ENCODE data around the gene UGGT2.
A peak's percentile ranks its signal among the peaks of the same experiment; 100 is the strongest.
"Not testable (repeated sequence)": the region's sequence is repeated elsewhere in the genome, so short reads cannot be mapped to it uniquely, and the experiment has no call there.

Gene UGGT2

DNA sequence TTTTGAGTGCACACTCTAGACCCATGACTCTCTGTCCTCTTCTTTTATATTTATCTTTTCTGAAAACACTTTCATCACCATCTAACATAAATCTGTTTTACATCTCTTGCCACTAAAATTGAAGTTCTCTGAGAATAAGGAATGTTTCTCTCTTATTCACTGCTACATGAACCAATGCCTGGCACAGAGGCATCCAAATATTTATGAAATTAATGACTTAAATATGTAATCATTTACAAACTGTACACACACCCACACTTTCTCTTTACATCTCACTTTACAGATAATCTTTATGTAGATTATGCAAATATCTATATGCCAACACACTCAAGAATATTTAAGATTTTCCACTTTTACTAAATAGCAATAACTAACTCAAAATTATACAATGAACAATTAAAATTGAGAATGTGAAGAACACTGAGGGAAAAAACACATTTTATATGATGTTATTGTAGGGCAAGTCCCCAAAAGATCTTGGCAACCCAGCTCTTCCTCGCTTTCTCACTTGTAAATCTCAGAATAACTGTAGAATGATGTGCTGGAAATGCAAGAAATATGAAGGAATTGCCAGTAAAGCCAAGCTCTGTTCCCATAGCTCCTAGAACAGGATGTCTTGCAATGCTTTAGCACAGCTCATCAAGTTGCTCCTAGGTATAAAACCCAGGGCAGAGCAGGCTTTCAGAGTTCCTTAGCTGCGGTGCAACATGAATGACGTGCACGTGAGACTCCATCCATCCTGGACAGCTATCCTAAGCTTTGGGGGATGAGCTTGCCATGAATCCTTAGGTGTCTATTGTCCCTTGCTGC lies 50.7 kb downstream of the UGGT2 start:
- no peak for DNase-seq (ENCODE audit: low read depth in 1 of 2, low spot score in 1 of 2)
- no peak for TF ChIP-seq JUND (IDR thresholded peaks at IDR 0.05; ENCODE audit: low read depth)
- in situ Hi-C loops (cut with HindIII; ENCODE audit: low pct_unique_long_range_greater_than_20kb, low sequenced_read_pairs): no loop called here

DNA sequence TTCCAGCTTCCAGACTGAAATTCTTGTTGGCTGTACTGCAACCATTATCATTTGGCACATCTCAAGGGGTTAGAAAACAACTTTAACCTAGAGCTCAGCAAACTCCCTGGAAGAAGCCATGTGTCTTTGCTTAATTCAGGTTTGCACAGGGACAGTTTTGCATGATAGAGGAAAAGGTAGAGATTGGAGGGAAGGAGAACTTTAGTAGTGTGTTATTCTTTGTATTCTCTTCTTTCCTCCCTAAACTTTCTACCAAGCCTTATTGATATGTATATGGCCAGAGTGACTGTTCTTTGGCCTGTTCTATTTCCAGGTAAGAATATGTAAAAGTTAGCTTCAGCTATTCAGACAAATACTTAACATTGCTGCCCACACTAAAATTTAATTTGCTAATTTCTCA lies 53.1 kb downstream of the UGGT2 start:
- no peak for DNase-seq (ENCODE audit: low read depth in 1 of 2, low spot score in 1 of 2)
- in situ Hi-C loops (cut with HindIII; ENCODE audit: low pct_unique_long_range_greater_than_20kb, low sequenced_read_pairs): no loop called here
- no peak for TF ChIP-seq JUND (IDR thresholded peaks at IDR 0.05; ENCODE audit: low read depth)

DNA sequence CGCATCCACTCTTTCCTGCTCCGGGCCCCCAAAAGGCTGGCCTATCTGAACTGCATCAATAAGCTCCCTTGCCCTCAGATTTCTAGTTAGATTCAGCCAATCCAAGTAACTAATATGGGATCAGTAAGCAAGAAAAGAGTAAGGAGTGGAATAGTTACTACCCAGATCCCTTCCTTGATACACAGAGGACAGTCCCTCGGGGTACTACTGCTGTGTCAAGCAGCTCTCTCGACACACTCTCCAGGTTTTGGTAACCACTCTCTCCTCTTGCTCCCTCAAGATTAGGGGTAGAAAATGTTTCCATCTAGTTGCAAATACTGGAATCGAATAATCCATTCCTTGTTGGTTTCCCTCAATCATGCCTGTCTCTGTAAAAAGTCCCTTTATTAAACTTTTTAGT lies 65.4 kb downstream of the UGGT2 start:
- no peak for DNase-seq (ENCODE audit: low read depth in 1 of 2, low spot score in 1 of 2)
- no peak for TF ChIP-seq JUND (IDR thresholded peaks at IDR 0.05; ENCODE audit: low read depth)
- in situ Hi-C loops (cut with HindIII; ENCODE audit: low pct_unique_long_range_greater_than_20kb, low sequenced_read_pairs): no loop called here

DNA sequence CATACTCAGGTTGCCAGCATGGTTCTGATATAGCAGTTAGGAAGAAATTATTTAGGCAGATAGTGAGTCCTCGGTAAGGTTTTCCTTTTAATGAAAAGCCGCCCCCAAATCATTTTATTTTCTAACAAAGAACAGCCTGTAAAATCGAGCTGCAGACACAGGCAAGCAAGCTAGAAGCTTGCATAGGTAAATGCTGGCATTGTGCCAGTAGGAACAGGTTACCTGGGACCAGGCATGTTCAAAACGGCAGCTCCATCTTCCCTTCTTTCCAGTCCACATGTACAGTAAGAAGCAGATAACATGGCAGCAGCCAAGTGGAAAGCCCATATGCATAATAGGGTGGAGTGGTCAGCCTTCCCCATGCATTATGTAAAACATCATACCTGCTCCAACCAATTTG lies 71.1 kb downstream of the UGGT2 start:
- in situ Hi-C loops (cut with HindIII; ENCODE audit: low pct_unique_long_range_greater_than_20kb, low sequenced_read_pairs): no loop called here
- no peak for TF ChIP-seq JUND (IDR thresholded peaks at IDR 0.05; ENCODE audit: low read depth)
- DNase-seq (ENCODE audit: low read depth in 1 of 2, low spot score in 1 of 2): peak in 1 of 2 experiments; percentile 10

DNA sequence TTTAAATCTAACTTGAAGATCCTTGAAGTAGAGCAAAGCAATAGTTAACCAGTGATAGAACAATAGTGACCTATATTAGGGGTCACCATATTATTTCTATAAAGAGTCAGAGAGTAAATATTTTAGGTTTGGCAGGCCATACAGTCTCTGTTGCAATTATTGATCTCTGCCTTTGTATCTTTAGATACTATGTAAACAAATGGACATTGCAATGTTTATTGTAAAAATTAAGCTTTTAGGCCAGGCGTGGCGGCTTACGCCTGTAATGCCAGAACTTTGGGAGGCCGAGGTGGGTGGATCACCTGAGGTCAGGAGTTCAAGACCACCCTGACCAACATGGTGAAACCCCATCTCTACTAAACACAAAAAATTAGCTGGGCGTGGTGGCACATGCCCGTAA lies 80.5 kb downstream of the UGGT2 start:
- DNase-seq (ENCODE audit: low read depth in 1 of 2, low spot score in 1 of 2); in situ Hi-C loops (cut with HindIII; ENCODE audit: low pct_unique_long_range_greater_than_20kb, low sequenced_read_pairs): not testable (repeated sequence)

DNA sequence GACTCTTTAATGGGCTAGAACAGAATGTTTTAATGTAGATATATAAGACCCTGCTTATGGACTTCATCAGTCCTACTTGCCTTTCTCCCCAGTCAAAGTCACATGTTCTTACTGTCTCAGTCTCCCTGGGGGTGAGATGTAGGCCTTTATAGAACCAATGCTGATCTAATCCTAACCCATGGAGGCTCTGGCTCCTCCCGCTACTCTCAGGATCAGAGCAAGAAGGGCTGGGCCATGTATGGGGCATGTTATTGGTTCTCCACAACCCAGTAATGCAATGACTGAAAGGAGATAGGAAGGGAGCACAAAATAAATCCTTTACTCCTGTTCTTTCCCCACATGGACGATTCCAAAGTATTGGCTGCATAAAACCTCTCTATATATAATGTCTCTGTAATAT lies 82.3 kb downstream of the UGGT2 start:
- no peak for DNase-seq (ENCODE audit: low read depth in 1 of 2, low spot score in 1 of 2)
- no peak for TF ChIP-seq JUND (IDR thresholded peaks at IDR 0.05; ENCODE audit: low read depth)
- in situ Hi-C loops (cut with HindIII; ENCODE audit: low pct_unique_long_range_greater_than_20kb, low sequenced_read_pairs): no loop called here

DNA sequence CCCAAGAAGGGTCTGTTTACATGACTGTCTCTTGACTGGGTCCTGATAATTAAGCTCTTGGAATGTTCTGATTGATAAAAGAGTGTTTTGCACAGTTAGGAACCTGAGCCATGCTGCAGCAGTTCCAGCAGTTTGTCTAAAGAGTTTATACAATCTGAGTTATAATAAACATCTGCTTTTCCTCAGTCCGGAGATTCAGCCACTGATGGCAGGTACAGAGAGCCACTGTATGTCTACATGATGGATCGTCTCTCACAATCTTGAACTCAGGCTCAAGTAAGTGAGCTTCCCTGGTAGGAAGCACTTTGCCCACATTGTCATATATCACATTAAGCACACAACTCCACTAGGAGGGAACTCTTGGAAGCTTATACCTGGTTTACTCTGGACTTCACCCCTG lies 84.3 kb downstream of the UGGT2 start:
- in situ Hi-C loops (cut with HindIII; ENCODE audit: low pct_unique_long_range_greater_than_20kb, low sequenced_read_pairs): no loop called here
- TF ChIP-seq JUND (IDR thresholded peaks at IDR 0.05; ENCODE audit: low read depth): no peak
- no peak for DNase-seq (ENCODE audit: low read depth in 1 of 2, low spot score in 1 of 2)

DNA sequence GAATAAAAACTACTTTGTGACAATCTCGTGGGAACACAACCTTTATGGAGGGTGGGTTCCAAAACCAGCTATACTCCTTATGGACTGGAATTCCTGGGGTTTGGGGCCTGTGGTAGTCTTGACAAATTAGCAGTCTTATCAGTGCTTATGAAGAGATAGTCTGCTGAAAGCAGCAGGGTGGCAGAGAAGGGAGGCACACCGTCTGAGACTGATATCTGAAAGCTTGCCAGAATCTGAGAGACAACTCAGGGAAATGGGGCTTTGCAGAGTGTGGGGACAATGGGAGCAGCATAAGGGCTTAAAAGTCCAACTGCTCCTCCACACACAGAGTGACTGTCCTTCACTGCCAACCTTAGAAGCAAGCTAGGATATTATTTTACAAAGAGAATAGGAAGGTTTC lies 95.9 kb downstream of the UGGT2 start:
- no peak for TF ChIP-seq JUND (IDR thresholded peaks at IDR 0.05; ENCODE audit: low read depth)
- in situ Hi-C loops (cut with HindIII; ENCODE audit: low pct_unique_long_range_greater_than_20kb, low sequenced_read_pairs): no loop called here
- no peak for DNase-seq (ENCODE audit: low read depth in 1 of 2, low spot score in 1 of 2)

DNA sequence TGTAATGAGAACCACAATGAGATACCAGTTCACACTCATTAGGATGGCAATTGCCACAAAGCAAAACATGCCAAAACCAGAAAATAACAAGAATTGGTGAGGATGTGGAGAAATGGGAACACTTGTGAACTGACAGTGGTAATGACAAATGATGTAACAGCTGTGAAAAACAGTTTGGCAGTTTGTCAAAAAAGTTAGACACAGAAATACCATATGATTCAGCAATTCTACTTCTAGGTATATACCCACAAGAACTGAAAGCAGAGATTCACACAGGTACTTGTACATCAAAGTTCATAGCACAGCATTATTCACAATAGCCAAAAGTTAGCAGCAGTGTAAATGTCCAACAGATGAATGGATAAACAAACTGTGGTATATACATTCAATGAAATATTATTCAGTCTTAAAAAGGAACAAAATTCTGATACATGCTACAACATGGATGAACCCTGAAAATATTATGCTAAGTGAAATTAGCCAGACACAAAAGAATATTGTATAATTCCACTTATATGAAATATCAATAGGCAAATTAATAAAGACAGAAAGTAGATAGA lies 96.5 kb downstream of the UGGT2 start:
- in situ Hi-C loops (cut with HindIII; ENCODE audit: low pct_unique_long_range_greater_than_20kb, low sequenced_read_pairs): no loop called here
- DNase-seq (ENCODE audit: low read depth in 1 of 2, low spot score in 1 of 2): no peak
- no peak for TF ChIP-seq JUND (IDR thresholded peaks at IDR 0.05; ENCODE audit: low read depth)

DNA sequence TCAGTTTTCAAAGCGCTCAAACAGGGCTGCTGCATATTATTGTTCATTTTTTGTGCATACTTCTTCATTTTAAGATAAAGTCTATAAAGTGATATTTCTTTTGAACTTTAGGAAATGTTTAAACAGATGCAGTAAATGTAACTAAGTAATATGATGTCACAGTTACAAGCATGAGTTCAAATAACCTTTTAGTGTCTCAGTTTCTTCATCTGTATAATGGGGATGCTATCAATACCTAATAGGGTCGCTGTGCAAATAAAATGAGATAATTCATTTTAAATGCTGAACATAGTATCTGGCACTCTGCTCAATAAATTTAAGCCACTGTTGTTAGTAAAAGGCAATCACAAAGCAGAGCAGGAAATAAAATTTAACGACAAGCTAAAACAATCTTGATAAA lies 97.5 kb downstream of the UGGT2 start:
- in situ Hi-C loops (cut with HindIII; ENCODE audit: low pct_unique_long_range_greater_than_20kb, low sequenced_read_pairs): no loop called here
- no peak for DNase-seq (ENCODE audit: low read depth in 1 of 2, low spot score in 1 of 2)
- no peak for TF ChIP-seq JUND (IDR thresholded peaks at IDR 0.05; ENCODE audit: low read depth)

DNA sequence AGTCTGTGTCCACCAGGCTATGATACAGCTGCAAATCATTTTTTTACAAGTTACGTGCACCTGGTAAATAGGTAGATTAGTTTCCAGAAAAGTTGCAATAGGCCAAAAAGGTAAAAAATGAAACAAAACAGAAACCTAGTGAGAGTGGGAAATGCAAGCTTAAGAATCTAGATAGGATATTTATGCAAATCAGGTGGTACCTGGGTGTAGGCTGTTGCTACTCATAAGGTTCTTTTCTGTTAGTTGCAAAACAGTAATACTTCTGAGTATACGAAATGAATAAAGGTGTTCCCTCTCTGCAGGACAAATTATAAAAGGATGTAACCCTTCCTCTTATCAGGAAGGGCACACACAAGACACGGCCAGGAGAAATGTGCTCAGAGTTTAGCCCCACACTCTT lies 97.9 kb downstream of the UGGT2 start:
- in situ Hi-C loops (cut with HindIII; ENCODE audit: low pct_unique_long_range_greater_than_20kb, low sequenced_read_pairs): no loop called here
- no peak for TF ChIP-seq JUND (IDR thresholded peaks at IDR 0.05; ENCODE audit: low read depth)
- no peak for DNase-seq (ENCODE audit: low read depth in 1 of 2, low spot score in 1 of 2)

DNA sequence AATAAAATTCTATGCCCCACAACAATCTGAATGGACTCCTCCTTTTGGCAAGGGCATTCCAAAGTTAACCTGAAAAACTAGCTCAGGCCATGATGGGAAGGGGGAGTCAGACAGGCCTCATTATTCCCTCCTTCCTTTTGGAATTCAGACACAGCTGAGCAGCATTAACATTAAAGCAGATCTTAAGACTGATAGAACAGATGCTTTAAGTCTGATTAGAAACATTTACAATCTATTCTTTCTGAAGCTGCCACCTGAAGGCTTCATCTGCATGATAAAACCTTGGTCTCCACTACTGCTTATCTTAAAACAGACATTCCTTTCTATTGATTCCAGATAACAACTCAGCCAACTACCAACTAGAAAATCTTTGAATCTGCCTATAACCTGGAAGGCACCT lies 98.9 kb downstream of the UGGT2 start:
- in situ Hi-C loops (cut with HindIII; ENCODE audit: low pct_unique_long_range_greater_than_20kb, low sequenced_read_pairs): no loop called here
- no peak for DNase-seq (ENCODE audit: low read depth in 1 of 2, low spot score in 1 of 2)
- no peak for TF ChIP-seq JUND (IDR thresholded peaks at IDR 0.05; ENCODE audit: low read depth)

DNA sequence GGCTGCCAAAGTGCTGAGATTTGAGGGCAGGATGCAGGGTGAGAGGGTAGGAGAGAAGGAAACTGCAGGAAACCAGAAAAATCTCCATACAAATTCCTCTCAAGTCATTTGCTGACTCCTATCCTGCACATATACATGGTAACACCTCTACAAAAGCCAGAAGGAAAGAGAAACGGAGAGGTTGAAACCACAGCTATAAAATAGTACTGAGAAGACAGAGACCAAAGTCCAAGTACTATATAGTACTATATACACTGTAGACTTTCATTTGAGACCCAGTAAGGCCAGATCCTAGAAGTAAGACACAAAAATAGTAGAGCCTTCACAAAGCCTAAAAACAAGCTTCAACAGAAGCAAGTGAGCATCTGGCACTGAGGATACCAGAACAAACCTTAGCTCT lies 103.1 kb downstream of the UGGT2 start:
- TF ChIP-seq JUND (IDR thresholded peaks at IDR 0.05; ENCODE audit: low read depth): no peak
- no peak for DNase-seq (ENCODE audit: low read depth in 1 of 2, low spot score in 1 of 2)
- in situ Hi-C loops (cut with HindIII; ENCODE audit: low pct_unique_long_range_greater_than_20kb, low sequenced_read_pairs): no loop called here

DNA sequence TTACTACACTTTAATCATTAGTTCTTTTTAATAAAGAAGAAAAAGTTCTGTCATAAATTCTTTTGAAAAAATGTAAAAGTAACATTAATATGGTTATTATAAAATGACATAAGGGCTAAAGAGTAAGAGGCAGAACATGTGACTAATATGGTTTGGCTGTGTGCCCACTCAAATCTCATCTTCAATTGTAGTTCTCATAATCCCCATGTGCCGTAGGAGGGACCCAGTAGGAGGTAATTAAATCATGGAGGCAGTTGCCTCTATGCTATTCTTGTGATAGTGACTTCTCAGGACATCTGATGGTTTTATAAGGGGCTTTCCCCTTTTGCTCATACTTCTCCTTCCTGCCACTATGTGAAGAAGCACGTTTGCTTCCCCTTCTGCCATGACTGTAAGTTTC lies 104.5 kb downstream of the UGGT2 start:
- in situ Hi-C loops (cut with HindIII; ENCODE audit: low pct_unique_long_range_greater_than_20kb, low sequenced_read_pairs): no loop called here
- DNase-seq (ENCODE audit: low read depth in 1 of 2, low spot score in 1 of 2): no peak
- TF ChIP-seq JUND (IDR thresholded peaks at IDR 0.05; ENCODE audit: low read depth): no peak
